Hepatocyte (in vitro differentiated cells): ENCODE measurements around the gene LRRC27. TPM values are rescaled to one million over a fixed set of nuclear protein-coding genes. Genes with fewer than 3 reads are reported as not detected.
"Not testable (repeated sequence)": the region's sequence is repeated elsewhere in the genome, so short reads cannot be mapped to it uniquely, and the experiment has no call there.

Experiments
- DNase-seq: peaks from one replicate; pipeline ENCODE4 v3.0.0-alpha.2; 2016; ENCODE audit warnings: low spot score
- H2AFZ ChIP-seq: fragments of 200-600 bp; sonication (generic); 2 replicates; pipeline ENCODE4 v1.6.0; 2016; ENCODE audit warnings: antibody characterized with exemption, mild to moderate bottlenecking
- H3K27ac ChIP-seq: fragments of 200-600 bp; sonication (generic); 2 replicates; pipeline ENCODE4 v1.5.1; 2016; ENCODE audit warnings: mild to moderate bottlenecking
- H3K27me3 ChIP-seq: fragments of 200-600 bp; sonication (generic); 2 replicates; pipeline ENCODE4 v1.6.1; 2016
- H3K36me3 ChIP-seq: fragments of 200-600 bp; sonication (generic); replicated peaks from 2 replicates; pipeline ENCODE4 v1.5.1; 2016; ENCODE audit warnings: low read depth; ENCODE audit not compliant: insufficient read depth
- H3K4me1 ChIP-seq: fragments of 200-600 bp; sonication (generic); 2 replicates; pipeline ENCODE4 v1.5.1; 2016; ENCODE audit warnings: mild to moderate bottlenecking, moderate library complexity; ENCODE audit not compliant: insufficient read depth
- H3K4me2 ChIP-seq: fragments of 200-600 bp; sonication (generic); 2 replicates; pipeline ENCODE4 v1.6.0; 2016
- H3K4me3 ChIP-seq: fragments of 200-600 bp; sonication (generic); 2 replicates; pipeline ENCODE4 v1.5.1; 2016; ENCODE audit warnings: mild to moderate bottlenecking
- H3K79me2 ChIP-seq: fragments of 200-600 bp; sonication (generic); 2 replicates; pipeline ENCODE4 v1.6.0; 2017; ENCODE audit warnings: mild to moderate bottlenecking
- H3K9me2 ChIP-seq: fragments of 200-600 bp; sonication (generic); replicated peaks from 2 replicates; pipeline ENCODE4 v1.6.0; 2017; ENCODE audit warnings: mild to moderate bottlenecking; ENCODE audit not compliant: insufficient read depth
- H3K9me3 ChIP-seq: fragments of 200-600 bp; sonication (generic); 2 replicates; pipeline ENCODE4 v1.5.1; 2016; ENCODE audit warnings: low read depth, mild to moderate bottlenecking
- H4K20me1 ChIP-seq: fragments of 200-600 bp; sonication (generic); 2 replicates; pipeline ENCODE4 v1.6.0; 2016; ENCODE audit warnings: mild to moderate bottlenecking; ENCODE audit not compliant: insufficient read depth, poor library complexity, severe bottlenecking
- EZH2 ChIP-seq: fragments of 200-600 bp; sonication (generic); IDR thresholded peaks from 2 replicates; pipeline ENCODE4 v1.6.1; 2016; ENCODE audit warnings: antibody characterized with exemption, mild to moderate bottlenecking, borderline replicate concordance
- EZH2phosphoT487 ChIP-seq: fragments of 200-600 bp; sonication (generic); IDR thresholded peaks from one replicate; pipeline ENCODE4 v1.6.1; 2018; ENCODE audit warnings: antibody characterized with exemption, mild to moderate bottlenecking, low read depth, moderate library complexity; ENCODE audit not compliant: unreplicated experiment, severe bottlenecking
- WGBS: methylation state at CpG from one replicate; pipeline ENCODE4 v1.1.6; 2016; ENCODE audit warnings: low lambda C conversion rate; ENCODE audit errors: missing lambda C conversion rate; 5-methylcytosine and 5-hydroxymethylcytosine counted together
- polyA plus RNA-seq: library from polyadenylated mRNA; unstranded; fragments of >200 nt; fragmentation: Nextera tagmentation; extraction: Ambion mirVana; gene quantifications from 2 replicates; pipeline ENCODE4 v1.2.1, GENCODE V29; 2016
- total RNA-seq: library from RNA; depleted of rRNA; stranded (reverse); fragments of >200 nt; gene quantifications from 2 replicates; pipeline ENCODE4 v1.2.3, GENCODE V29; 2014
- TF ChIP-seq, protein P1 (sequence below): fragments of 200-600 bp; sonication (generic); IDR thresholded peaks from 2 replicates; pipeline ENCODE4 v1.5.1; 2016; ENCODE audit warnings: antibody characterized with exemption, mild to moderate bottlenecking; ENCODE audit not compliant: poor library complexity

LRRC27 gene
- total and polyA plus RNA-seq, 2 experiments from 2014 or later, result 7.5 to 8.3 TPM

DNA sequence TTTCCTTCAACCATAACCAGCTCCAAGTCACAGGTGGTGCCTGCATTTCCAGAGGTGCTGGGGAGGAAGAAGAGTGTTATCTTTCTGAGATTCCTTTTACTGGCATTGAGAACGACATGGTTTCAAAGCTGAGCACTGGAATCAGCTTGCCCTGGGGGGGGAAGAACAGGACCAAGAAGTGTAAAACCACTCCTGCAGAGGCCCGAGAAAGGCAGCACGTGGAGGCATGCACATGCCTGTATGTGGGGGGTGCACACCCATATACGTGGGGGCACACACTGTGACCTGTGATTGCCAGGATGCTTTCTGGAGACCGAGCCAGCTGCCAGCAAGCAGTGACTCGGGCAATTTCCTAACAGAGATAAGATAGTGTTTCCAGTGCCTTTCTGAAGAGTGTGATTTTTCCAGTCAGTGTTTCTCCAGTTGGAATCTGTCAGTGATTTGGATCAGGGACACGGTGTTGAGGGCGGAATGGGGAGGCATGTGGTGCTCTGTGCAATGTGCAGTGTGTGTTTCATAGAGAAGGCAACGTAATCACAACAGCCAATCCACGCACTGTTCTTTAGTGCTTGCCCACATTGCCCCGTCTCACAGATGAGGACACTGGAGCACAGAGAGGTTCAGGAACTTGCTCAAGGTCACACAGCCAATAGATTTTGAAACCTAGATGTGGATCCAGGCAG is 4.2 kb downstream of the LRRC27 start:
- peak overlapping the region; percentile 56 for H3K4me2 ChIP-seq
- H3K27ac ChIP-seq, result peak overlapping the region; percentile 32

DNA sequence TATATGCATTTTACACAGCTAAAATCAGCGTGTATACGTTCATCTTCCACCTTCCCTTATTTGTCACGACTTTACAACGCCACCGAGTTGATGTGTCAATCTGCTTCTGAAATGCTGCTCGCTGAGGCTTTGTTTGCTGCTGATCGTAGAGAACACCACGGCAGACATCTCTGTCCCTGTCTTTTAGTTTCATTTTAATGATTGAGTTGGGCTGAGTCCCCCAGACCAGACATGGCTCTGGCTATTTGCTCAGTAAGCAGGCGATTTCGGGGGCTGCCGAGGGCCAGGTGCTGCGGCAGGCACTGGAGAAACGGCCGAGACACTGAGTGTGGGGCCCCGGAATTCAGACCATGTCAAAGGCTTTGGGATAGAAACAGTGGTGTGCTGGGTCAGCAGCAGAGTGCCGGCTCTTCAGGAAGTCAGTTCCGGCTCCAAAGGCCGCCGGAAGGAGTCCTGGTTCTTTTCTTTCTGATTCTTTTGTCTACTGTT is 5.0 kb downstream of the LRRC27 start:
- no peaks in the 10 kb centered on the region for H4K20me1 ChIP-seq
- no peaks in the 10 kb centered on the region for H3K9me2 ChIP-seq
- no peak for DNase-seq
- no peaks in the 10 kb centered on the region for H3K36me3 ChIP-seq
- H3K79me2 ChIP-seq, result no peaks in the 10 kb centered on the region
- no peak overlapping the region for H3K27ac ChIP-seq
- no peak overlapping the region for H2AFZ ChIP-seq
- H3K27me3 ChIP-seq, result no peaks in the 10 kb centered on the region
- H3K4me3 ChIP-seq, result no peak overlapping the region
- H3K9me3 ChIP-seq, result no peaks in the 10 kb centered on the region
- H3K4me2 ChIP-seq, result peak overlapping the region; percentile 56
- peaks cover 21% of the 10 kb centered on the region for H3K4me1 ChIP-seq
- TF ChIP-seq EZH2, result no peak
- TF ChIP-seq, protein P1, sequence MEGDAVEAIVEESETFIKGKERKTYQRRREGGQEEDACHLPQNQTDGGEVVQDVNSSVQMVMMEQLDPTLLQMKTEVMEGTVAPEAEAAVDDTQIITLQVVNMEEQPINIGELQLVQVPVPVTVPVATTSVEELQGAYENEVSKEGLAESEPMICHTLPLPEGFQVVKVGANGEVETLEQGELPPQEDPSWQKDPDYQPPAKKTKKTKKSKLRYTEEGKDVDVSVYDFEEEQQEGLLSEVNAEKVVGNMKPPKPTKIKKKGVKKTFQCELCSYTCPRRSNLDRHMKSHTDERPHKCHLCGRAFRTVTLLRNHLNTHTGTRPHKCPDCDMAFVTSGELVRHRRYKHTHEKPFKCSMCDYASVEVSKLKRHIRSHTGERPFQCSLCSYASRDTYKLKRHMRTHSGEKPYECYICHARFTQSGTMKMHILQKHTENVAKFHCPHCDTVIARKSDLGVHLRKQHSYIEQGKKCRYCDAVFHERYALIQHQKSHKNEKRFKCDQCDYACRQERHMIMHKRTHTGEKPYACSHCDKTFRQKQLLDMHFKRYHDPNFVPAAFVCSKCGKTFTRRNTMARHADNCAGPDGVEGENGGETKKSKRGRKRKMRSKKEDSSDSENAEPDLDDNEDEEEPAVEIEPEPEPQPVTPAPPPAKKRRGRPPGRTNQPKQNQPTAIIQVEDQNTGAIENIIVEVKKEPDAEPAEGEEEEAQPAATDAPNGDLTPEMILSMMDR, result no peak
- no peak for TF ChIP-seq EZH2phosphoT487
- WGBS, result 79% methylated on average over 19 of the region's 19 CpGs

More for the DNA sequence above, 4.2 kb downstream of the LRRC27 start:
- Histone ChIP-seq H3K36me3 (no peaks in the 10 kb centered on the region), H2AFZ (no peak overlapping the region), H3K27me3 (no peaks in the 10 kb centered on the region), H3K4me3 (no peak overlapping the region), H3K79me2 (peaks cover 4% of the 10 kb centered on the region), H3K4me1 (peaks cover 21% of the 10 kb centered on the region), H4K20me1 (no peaks in the 10 kb centered on the region), H3K9me3 (no peaks in the 10 kb centered on the region), H3K9me2 (no peaks in the 10 kb centered on the region)
- DNase-seq, result no peak
- TF ChIP-seq EZH2phosphoT487 (no peak), EZH2 (no peak)
- TF ChIP-seq, protein P1, result no peak
- 58% methylated on average over 11 of the region's 11 CpGs for WGBS

DNA sequence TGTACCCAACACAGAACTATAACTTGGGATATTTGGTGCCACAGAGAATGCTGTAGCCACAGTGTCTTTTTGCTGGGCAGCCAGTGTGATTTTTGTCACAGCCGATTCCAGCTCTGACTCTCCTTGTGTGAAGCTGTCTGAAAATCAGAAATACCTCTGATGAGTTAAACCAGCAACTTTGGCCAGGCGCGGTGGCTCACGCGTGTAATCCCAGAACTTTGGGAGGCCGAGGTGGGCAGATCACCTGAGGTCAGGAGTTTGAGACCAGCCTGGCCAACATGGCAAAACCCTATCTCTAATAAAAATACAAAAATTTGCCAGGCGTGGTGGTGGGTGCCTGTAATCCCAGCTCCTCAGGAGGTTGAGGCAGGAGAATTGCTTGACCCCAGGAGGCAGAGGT is 5.9 kb downstream of the LRRC27 start:
- not testable (repeated sequence) for H3K4me2 ChIP-seq, H3K36me3 ChIP-seq, H3K27ac ChIP-seq, H4K20me1 ChIP-seq, H3K9me3 ChIP-seq, H3K79me2 ChIP-seq, H3K4me3 ChIP-seq, H3K27me3 ChIP-seq, DNase-seq, H3K9me2 ChIP-seq, H2AFZ ChIP-seq
- WGBS, result 97% methylated on average over 7 of the region's 7 CpGs
- peaks cover 15% of the 10 kb centered on the region for H3K4me1 ChIP-seq

DNA sequence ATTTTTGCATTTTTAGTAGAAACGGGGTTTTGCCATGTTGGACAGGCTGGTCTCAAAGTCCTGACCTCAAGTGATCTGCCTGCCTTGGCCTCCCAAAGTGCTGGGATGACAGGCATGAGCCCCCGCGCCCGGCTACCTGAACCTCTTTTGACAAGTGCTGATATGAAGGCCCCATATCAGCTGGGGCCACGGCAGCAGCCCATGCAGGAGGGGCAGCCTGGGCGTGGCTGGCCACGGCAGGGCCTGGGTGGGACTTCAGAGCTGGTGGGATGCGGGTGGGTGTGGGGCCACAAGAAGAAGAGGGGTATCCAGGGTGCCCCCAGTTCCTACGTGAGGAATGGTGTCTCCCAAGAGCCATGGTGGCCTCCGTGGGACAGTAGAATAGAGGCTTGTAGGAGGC is 6.9 kb downstream of the LRRC27 start:
- Histone ChIP-seq H4K20me1 (no peaks in the 10 kb centered on the region), H3K9me2 (no peaks in the 10 kb centered on the region)

More for the DNA sequence above, 6.9 kb downstream of the LRRC27 start:
- Histone ChIP-seq H2AFZ (no peak overlapping the region), H3K27ac (no peak overlapping the region), H3K4me2 (no peak overlapping the region), H3K79me2 (no peaks in the 10 kb centered on the region), H3K9me3 (no peaks in the 10 kb centered on the region), H3K27me3 (no peaks in the 10 kb centered on the region), H3K4me1 (peaks cover 13% of the 10 kb centered on the region), H3K36me3 (no peaks in the 10 kb centered on the region), H3K4me3 (no peak overlapping the region)
- DNase-seq, result no peak
- TF ChIP-seq, protein P1, result no peak
- no peak for TF ChIP-seq EZH2phosphoT487
- WGBS, result 88% methylated on average over 10 of the region's 10 CpGs
